ENCODE measurements around the gene BRINP2.

DNA sequence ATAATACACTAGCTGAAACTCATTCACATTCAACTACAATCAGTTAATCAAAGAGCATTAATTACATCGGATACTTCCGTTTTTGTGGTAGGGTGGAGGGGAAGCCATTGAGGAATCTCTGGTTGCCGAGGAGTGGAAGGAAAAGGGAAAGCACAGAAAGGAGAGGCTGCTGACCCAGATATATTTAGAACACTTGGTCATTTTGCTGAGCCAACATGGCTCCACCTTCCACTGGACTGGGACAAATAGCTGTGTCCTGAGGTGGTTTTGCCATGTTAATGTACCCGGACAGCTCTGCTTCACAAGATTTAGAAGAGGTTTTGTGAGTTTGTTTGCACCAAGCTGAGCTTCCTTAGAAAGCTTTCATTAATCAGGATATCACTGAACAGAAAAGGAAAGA lies 32.4 kb upstream of the BRINP2 start:
- no peak for TF ChIP-seq CTCF (IDR thresholded peaks at IDR 0.05)
- TF ChIP-seq POLR2A (IDR thresholded peaks at IDR 0.05) = no peak

All from esophagus squamous epithelium (tissue), 4 donors.